Measurements from ENCODE around the gene OPCML. TPM values are rescaled to one million over a fixed set of nuclear protein-coding genes. Genes with fewer than 3 reads are reported as not detected.

OPCML gene
- total and polyA plus RNA-seq, 2 donors (not counting 1 experiment from before 2014, with no cell fraction given) = not detected

GRCh38 chr11:133570376-133570775 lies 38.1 kb upstream of the OPCML start:
- Mint-ChIP-seq H3K27me3 (no peaks in the 10 kb centered on the region), H3K27ac (no peak overlapping the region)

GRCh38 chr11:133563505-133564025 lies 31.3 kb upstream of the OPCML start:
- no peak overlapping the region for H3K27ac ChIP-seq (ENCODE audit: low read length in 2 of 2)
- ATAC-seq (ENCODE audit: low read depth) (no peak), DNase-seq (no peak)
- Mint-ChIP-seq H3K9me3 (ENCODE audit: insufficient read depth) (no peaks in the 10 kb centered on the region), H3K27me3 (no peaks in the 10 kb centered on the region), H3K4me1 (no peaks in the 10 kb centered on the region), H3K4me3 (no peak overlapping the region), H3K27ac (no peak overlapping the region)
- no peak overlapping the region for H3K9ac ChIP-seq (ENCODE audit: low read length)
- 96% methylated on average over 3 of the region's 7 CpGs for WGBS (ENCODE audit: insufficient coverage)
- no peaks in the 10 kb centered on the region for H3K4me1 ChIP-seq (ENCODE audit: control insufficient read depth in 2 of 2, insufficient read depth in 2 of 2, low read length in 2 of 2)
- H2AFZ ChIP-seq (ENCODE audit: insufficient read depth, low read depth, low read length, poor library complexity, severe bottlenecking) = no peak overlapping the region
- intact Hi-C loops (cut with micrococcal nuclease) = no loop called here
- H3K9me3 ChIP-seq (ENCODE audit: control extremely low read depth in 1 of 3, control insufficient read depth in 2 of 3, insufficient read depth in 1 of 3, low read length in 2 of 3) = no peaks in the 10 kb centered on the region
- no peak for TF ChIP-seq CTCF (IDR thresholded peaks at IDR 0.05)
- no peak for TF ChIP-seq EZH2 (IDR thresholded peaks at IDR 0.05; ENCODE audit: borderline replicate concordance, insufficient read depth, low read depth, low read length, poor library complexity, severe bottlenecking)
- no peaks in the 10 kb centered on the region for H3K27me3 ChIP-seq (replicated peaks in 1 of 4; ENCODE audit: control extremely low read depth in 1 of 4, control insufficient read depth in 3 of 4, insufficient read depth in 4 of 4, low read length in 3 of 4)
- no peaks in the 10 kb centered on the region for H4K20me1 ChIP-seq (ENCODE audit: control insufficient read depth, insufficient read depth, low read length, poor library complexity, severe bottlenecking)
- H3K4me3 ChIP-seq (ENCODE audit: control extremely low read depth in 1 of 5, extremely low read depth in 1 of 5, insufficient read depth in 1 of 5, low read depth in 2 of 5, low read length in 4 of 5) = no peak overlapping the region
- no peaks in the 10 kb centered on the region for H3K36me3 ChIP-seq (replicated peaks in 1 of 2; ENCODE audit: control extremely low read depth in 1 of 2, control insufficient read depth in 1 of 2, extremely low read depth in 1 of 2, insufficient read depth in 2 of 2, low read length in 1 of 2)
- H3K79me2 ChIP-seq (ENCODE audit: control insufficient read depth, insufficient read depth, low read length) = no peaks in the 10 kb centered on the region
- CTCF ChIA-PET = no interaction called here
- POLR2A ChIA-PET = no interaction called here
- no peak overlapping the region for H3K4me2 ChIP-seq (replicated peaks; ENCODE audit: low read depth, low read length, poor library complexity, severe bottlenecking)

More at GRCh38 chr11:133570376-133570775, 38.1 kb upstream of the OPCML start:
- Mint-ChIP-seq H3K9me3 (ENCODE audit: insufficient read depth) (no peaks in the 10 kb centered on the region), H3K4me1 (no peaks in the 10 kb centered on the region), H3K4me3 (no peak overlapping the region)
- 100% methylated on average over 2 of the region's 4 CpGs for WGBS (ENCODE audit: insufficient coverage)
- intact Hi-C loops (cut with micrococcal nuclease) = no loop called here
- Histone ChIP-seq H3K4me2 (replicated peaks; ENCODE audit: low read depth, low read length, poor library complexity, severe bottlenecking) (no peak overlapping the region), H3K27me3 (replicated peaks in 1 of 4; ENCODE audit: control extremely low read depth in 1 of 4, control insufficient read depth in 3 of 4, insufficient read depth in 4 of 4, low read length in 3 of 4) (no peaks in the 10 kb centered on the region), H3K4me3 (ENCODE audit: control extremely low read depth in 1 of 5, extremely low read depth in 1 of 5, insufficient read depth in 1 of 5, low read depth in 2 of 5, low read length in 4 of 5) (no peak overlapping the region), H3K9me3 (ENCODE audit: control extremely low read depth in 1 of 3, control insufficient read depth in 2 of 3, insufficient read depth in 1 of 3, low read length in 2 of 3) (no peaks in the 10 kb centered on the region), H4K20me1 (ENCODE audit: control insufficient read depth, insufficient read depth, low read length, poor library complexity, severe bottlenecking) (no peaks in the 10 kb centered on the region), H3K9ac (ENCODE audit: low read length) (no peak overlapping the region), H2AFZ (ENCODE audit: insufficient read depth, low read depth, low read length, poor library complexity, severe bottlenecking) (no peak overlapping the region), H3K27ac (ENCODE audit: low read length in 2 of 2) (no peak overlapping the region), H3K79me2 (ENCODE audit: control insufficient read depth, insufficient read depth, low read length) (no peaks in the 10 kb centered on the region), H3K4me1 (ENCODE audit: control insufficient read depth in 2 of 2, insufficient read depth in 2 of 2, low read length in 2 of 2) (no peaks in the 10 kb centered on the region), H3K36me3 (replicated peaks in 1 of 2; ENCODE audit: control extremely low read depth in 1 of 2, control insufficient read depth in 1 of 2, extremely low read depth in 1 of 2, insufficient read depth in 2 of 2, low read length in 1 of 2) (no peaks in the 10 kb centered on the region)
- ATAC-seq (ENCODE audit: low read depth) (no peak), DNase-seq (no peak)
- ChIA-PET CTCF (no interaction called here), POLR2A (no interaction called here)
- TF ChIP-seq CTCF (IDR thresholded peaks at IDR 0.05) (no peak), EZH2 (IDR thresholded peaks at IDR 0.05; ENCODE audit: borderline replicate concordance, insufficient read depth, low read depth, low read length, poor library complexity, severe bottlenecking) (no peak)
